SH-SY5Y (cell line): Measurements from ENCODE around the gene LCORL.

ENCODE experiments used
- GATA2 ChIP-seq: IDR thresholded peaks from 2 replicates; pipeline ENCODE4 v1.6.1; 2011; ENCODE audit warnings: mild to moderate bottlenecking, low read depth, low read length
- GATA3 ChIP-seq: IDR thresholded peaks from 2 replicates; pipeline ENCODE4 v1.6.1; 2011; ENCODE audit warnings: low read depth, mild to moderate bottlenecking, low read length, moderate library complexity

GRCh38 chr4:17817027-17817426, 204.5 kb downstream of the LCORL start:
- no peak for TF ChIP-seq GATA2
- TF ChIP-seq GATA3, result no peak
